Adipose tissue (tissue), 3 donors: Measurements from ENCODE around the gene TMEM183A. TPM values are rescaled to one million over a fixed set of nuclear protein-coding genes. Genes with fewer than 3 reads are reported as not detected.
"Not testable (repeated sequence)": the region's sequence is repeated elsewhere in the genome, so short reads cannot be mapped to it uniquely, and the experiment has no call there.

Experiments used
- H3K27ac ChIP-seq: one replicate; pipeline ENCODE4 v1.5.1; 2013; ENCODE audit warnings: low read depth, low read length
- WGBS, 3 donors: extraction: QIAGEN DNeasy Blood & Tissue Kit; methylation state at CpG; one replicate each; pipeline ENCODE4 v1.1.7; 2013; 5-methylcytosine and 5-hydroxymethylcytosine counted together
- polyA plus RNA-seq, 3 donors: library from polyadenylated mRNA; stranded (reverse); fragments of 200-250 nt; gene quantifications; one replicate each; pipeline ENCODE4 v1.2.3, GENCODE V29; 2013
- donor health status: healthy with polysubstance abuse.
- donor health status: Bipolar disorder and iron deficiency.
- donor health status: healthy.

TMEM183A gene
- polyA plus RNA-seq, 3 donors, result 35.1 to 40.9 (median 40.8) TPM

GRCh38 chr1:202982715-202983430 lies 24.3 kb upstream of the TMEM183A start:
- 68 to 70% (median 69%) methylated on average over 3 of the region's 3 CpGs for WGBS, 3 donors

DNA sequence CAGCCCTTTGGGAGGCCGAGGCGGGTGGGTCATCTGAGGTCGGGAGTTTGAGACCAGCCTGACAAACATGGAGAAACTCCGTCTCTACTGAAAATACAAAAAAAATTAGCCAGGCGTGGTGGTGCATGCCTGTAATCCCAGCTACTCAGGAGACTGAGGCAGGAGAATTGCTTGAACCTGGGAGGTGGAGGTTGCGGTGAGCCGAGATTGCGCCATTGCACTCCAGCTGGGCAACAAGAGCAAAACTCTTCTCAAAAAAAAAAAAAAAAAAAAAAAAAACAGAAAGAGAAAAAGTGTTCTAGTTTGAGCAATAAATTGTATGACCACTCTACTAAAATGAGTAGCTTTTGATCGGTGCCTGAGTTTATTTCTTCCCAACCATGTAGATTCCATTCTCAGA lies 21.1 kb upstream of the TMEM183A start:
- WGBS, 3 donors, result 65 to 81% (median 76%) methylated on average over 9 of the region's 9 CpGs
- not testable (repeated sequence) for H3K27ac ChIP-seq

More at GRCh38 chr1:202982715-202983430, 24.3 kb upstream of the TMEM183A start:
- no peak overlapping the region for H3K27ac ChIP-seq

- WGBS, 3 donors, result 56 to 75% (median 72%) methylated on average over 7 of the region's 7 CpGs
Observed at GRCh38 chr1:202987255-202987654, 19.9 kb upstream of the TMEM183A start.

DNA sequence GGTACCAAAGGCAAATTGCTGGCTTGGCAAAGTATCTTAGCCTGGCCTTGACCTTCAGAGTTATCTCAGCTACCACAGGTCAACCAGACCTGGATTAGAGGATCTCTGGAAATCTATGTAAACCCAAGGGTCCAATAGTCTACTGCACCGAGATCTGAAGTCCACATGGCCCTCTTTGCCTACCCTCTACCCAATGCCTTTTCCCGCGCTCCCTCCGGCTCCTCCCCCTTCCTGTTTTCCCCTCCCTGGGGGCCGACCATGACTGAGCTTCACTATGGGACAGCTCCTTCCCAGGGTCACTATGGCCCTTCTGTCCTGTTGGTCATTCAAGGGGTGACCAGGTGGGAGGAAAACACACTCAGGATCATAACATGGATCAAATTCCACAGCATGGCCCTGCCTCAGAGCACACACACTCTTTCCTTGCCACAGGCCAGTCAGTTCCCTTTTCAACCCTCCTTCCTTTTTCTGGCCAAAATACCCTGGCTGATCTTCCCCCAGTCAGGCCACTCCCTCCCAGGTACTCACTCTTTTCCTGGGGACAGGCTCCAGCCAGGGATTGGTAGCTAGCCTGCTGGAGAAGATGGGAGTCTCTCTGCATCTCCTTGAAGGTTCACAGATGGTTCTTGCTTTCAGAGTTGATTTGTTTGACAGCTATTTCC lies 19.1 kb upstream of the TMEM183A start:
- H3K27ac ChIP-seq, result no peak overlapping the region
- 54 to 67% (median 57%) methylated on average over 5 of the region's 5 CpGs for WGBS, 3 donors

More at GRCh38 chr1:202987255-202987654, 19.9 kb upstream of the TMEM183A start:
- no peak overlapping the region for H3K27ac ChIP-seq

- WGBS, 3 donors, result 81 to 87% (median 87%) methylated on average over 2 of the region's 2 CpGs
- H3K27ac ChIP-seq, result no peak overlapping the region
Observed at GRCh38 chr1:202989879-202990278, 17.3 kb upstream of the TMEM183A start.

DNA sequence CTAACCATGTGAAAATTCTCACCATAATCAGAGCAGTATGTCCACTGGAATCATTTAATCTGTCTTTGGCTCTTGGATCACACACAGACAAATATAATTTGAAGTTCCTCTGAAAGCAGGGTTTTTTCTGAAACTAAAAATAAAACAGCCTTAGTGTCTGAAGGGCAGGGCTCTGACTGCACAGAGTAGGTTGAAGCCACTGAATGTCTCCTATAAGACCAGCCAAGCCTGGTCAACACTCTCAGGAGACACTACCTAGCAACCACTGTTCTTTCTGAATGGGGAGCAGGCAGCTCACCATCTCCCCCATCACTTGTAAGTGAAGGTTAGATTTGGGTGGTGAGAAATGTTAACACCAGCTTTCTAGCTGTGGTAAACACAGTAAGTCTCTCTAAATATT lies 16.1 kb upstream of the TMEM183A start:
- H3K27ac ChIP-seq, result no peak overlapping the region

DNA sequence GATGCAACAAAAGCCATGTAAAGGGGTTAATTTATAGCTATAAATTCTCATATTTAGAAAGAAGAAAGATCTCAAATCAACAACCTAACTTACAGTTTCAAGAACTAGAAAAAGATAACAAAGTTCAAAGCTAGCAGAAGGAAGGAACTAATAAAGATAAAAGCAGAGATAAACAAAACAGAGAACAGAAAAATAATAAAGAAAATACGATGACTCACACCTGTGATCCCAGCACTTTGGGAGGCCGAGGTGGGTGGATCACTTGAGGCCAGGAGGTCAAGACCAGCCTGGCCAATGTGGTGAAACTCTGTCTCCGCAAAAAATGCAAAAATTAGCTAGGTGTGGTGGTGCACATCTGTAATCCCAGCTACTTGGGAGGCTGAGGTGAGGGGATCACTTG lies 12.4 kb upstream of the TMEM183A start:
- H3K27ac ChIP-seq, result no peak overlapping the region
- 51 to 62% (median 56%) methylated on average over 3 of the region's 3 CpGs for WGBS, 3 donors

DNA sequence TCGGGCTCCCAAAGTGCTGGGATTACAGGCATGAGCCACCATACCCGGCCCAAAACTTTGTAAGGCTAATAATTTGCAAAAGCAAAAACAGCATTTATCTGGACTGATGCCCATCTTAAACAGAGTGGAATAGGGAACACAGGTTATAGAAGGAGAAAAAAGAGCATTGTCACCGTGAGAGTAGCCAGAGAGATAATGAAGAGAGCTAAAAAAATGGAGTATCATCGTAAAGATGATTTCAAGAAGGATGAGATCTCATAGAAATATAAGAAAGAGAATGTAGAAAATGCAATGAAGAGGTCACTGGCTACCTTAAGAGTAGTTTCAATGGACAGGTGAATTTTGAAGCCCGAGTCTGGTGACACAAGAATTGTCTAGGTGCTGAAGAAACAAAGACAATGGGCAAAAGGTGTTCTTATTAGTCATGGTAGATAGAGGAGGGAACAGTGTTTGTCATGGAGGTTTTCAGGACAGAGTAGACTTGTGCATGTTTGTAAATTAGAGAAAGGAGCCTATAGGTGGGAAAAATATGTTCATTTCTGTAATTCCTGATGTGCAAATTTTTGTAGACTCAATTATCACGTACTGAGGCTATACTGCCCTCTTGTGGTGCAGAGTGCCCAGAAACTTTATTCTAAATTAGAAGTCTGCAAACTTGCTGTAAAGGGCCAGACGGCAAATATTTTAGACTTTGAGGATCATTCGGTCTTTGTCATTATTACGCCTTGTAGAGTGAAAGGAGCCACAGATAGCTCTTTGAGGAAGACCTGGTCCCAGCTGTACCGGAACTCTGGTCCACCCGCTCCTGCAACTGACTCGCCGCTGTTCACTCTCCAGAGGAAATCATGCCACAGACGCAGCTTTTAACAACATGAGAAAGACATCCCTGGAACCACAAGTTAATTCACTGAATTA lies 8.1 kb upstream of the TMEM183A start:
- WGBS, 3 donors, result 34 to 45% (median 39%) methylated on average over 14 of the region's 14 CpGs
- H3K27ac ChIP-seq, result no peak overlapping the region

GRCh38 chr1:203000217-203000944 lies 6.8 kb upstream of the TMEM183A start:
- no peak overlapping the region for H3K27ac ChIP-seq
- WGBS, 3 donors, result 75 to 88% (median 87%) methylated on average over 3 of the region's 3 CpGs

- WGBS, 3 donors, result 77 to 90% (median 85%) methylated on average over 9 of the region's 9 CpGs
- H3K27ac ChIP-seq, result no peak overlapping the region
Observed at GRCh38 chr1:203001986-203002385, 5.2 kb upstream of the TMEM183A start.

DNA sequence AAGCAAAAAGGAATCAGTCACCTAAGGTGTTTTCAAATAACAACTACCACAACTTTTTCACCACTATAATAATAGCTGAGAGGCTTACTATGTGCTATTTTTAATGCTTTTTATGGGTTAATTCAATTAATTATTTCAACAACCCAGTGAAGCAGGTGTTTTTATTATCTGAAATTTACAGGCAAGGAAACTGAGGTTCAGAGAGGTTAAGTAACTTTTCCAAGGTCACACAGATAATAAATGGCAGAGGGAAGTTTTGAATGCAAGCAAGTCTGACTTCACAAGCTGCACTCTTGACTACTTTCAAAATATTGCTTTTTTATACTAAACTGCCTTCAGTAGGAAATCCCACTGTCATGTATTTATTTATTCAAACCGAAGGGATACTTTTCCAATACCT lies 4.2 kb upstream of the TMEM183A start:
- 55 to 87% (median 86%) methylated on average over 1 of the region's 1 CpG for WGBS, 3 donors

DNA sequence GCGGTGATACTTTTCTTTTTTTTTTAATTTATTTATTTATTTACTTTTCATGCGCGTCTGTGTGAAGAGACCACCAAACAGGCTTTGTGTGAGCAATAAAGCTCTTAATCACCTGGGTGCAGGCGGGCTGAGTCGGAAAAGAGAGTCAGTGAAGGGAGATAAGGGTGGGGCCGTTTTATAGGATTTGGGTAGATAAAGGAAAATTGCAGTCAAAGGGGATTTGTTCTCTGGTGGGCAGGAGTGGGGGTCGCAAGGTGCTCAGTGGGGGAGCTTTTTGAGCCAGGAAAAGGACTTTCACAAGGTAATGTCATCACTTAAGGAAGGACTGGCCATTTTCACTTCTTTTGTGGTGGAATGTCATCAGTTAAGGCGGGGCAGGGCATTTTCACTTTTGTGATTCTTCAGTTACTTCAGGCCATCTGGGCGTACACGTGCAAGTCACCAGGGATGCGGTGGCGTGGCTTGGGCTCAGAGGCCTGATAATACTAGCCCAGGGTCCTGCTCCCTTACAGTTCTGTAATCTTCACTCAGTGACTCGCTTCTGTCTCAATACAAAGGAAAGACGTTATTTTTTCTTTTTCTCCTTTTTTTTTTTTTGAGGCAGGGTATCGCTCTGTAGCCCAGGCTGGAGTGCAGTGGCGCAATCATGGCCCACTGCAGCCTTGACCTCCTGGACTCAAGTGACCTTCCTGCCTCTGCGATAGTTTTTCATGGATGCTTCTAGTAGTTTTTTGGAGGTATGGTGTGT lies 1.6 kb upstream of the TMEM183A start:
- 70 to 78% (median 76%) methylated on average over 17 of the region's 17 CpGs for WGBS, 3 donors

More for the DNA sequence above, 4.2 kb upstream of the TMEM183A start:
- H3K27ac ChIP-seq, result no peak overlapping the region

DNA sequence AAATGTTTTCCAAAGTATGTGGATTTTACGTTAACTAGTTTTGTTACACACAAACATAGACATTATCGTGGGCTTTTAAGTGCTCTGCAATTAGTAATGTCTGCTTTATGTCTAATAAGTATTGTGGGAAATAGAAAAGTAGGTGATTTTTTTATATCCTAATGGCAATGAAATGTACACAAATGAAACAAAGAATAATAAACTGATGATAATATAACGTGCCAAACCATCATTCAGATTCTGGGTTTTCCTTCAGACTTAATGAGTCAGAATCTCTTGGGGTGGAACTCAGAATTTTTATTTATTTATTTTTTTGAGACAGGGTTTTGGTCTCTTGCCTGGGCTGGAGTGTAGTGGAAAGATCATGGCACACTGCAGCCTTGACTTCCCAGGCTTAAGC lies 2.0 kb downstream of the TMEM183A start:
- 88 to 93% (median 89%) methylated on average over 3 of the region's 3 CpGs for WGBS, 3 donors
- no peak overlapping the region for H3K27ac ChIP-seq

More for the DNA sequence above, 1.6 kb upstream of the TMEM183A start:
- H3K27ac ChIP-seq, result not testable (repeated sequence)

- 94 to 98% (median 95%) methylated on average over 5 of the region's 5 CpGs for WGBS, 3 donors
Observed at GRCh38 chr1:203011582-203011981, 4.4 kb downstream of the TMEM183A start.

GRCh38 chr1:203017061-203017460 lies 9.9 kb downstream of the TMEM183A start:
- no peak overlapping the region for H3K27ac ChIP-seq
- 98 to 99% (median 99%) methylated on average over 4 of the region's 4 CpGs for WGBS, 3 donors

More at GRCh38 chr1:203011582-203011981, 4.4 kb downstream of the TMEM183A start:
- no peak overlapping the region for H3K27ac ChIP-seq

DNA sequence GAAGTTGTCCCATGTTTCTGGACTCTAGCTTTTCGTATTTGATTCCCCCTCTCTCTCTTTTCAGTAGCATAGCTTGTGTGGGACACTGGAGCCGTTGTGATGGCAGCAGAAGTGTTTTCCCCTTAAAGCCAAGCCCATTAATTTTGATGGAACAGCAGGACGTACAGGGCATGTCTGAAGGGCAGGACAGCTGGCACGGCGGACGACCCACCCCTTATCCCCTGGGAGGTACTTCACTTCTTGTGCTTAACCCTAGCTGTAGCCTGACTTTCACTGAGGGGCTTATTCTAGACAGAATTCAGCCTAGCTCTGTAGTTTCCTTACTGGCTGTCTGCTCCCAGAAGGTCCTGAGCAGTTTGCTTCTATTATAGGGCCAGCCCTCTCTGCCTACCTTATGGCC lies 10.5 kb downstream of the TMEM183A start:
- H3K27ac ChIP-seq, result no peak overlapping the region
- 74 to 77% (median 76%) methylated on average over 6 of the region's 6 CpGs for WGBS, 3 donors

DNA sequence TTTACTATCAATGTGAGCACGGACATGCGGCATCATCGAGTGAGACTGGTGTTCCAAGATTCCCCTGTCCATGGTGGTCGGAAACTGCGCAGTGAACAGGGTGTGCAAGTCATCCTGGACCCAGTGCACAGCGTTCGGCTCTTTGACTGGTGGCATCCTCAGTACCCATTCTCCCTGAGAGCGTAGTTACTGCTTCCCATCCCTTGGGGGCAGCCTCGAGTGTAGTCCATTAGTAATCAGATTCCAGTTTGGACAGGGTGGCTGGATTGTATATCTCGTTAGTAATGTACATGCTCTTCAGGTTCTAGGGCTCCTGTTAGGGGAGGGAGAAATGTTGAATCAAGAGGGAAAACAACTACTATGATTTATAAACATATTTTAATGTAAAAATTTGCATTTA lies 15.7 kb downstream of the TMEM183A start:
- 90 to 95% (median 93%) methylated on average over 3 to 4 of the region's 10 CpGs for WGBS, 3 donors
- not testable (repeated sequence) for H3K27ac ChIP-seq

- H3K27ac ChIP-seq, result no peak overlapping the region
Observed at GRCh38 chr1:203025686-203026030, 18.5 kb downstream of the TMEM183A start.
